Activated T-cell treated with anti-CD3 and anti-CD28 coated beads, Interleukin-2, amount 50 U/mL, for 72 hours (primary cell): ENCODE data around the gene PARG. TPM values are rescaled to one million over a fixed set of nuclear protein-coding genes. Genes with fewer than 3 reads are reported as not detected.
"Not testable (repeated sequence)": the region's sequence is repeated elsewhere in the genome, so short reads cannot be mapped to it uniquely, and the experiment has no call there.

Experiments
- ATAC-seq, 2 donors: fragments of 150-1000 bp; cut with Tn5 transposase; replicated peaks in 1 of 2; 2 replicates each; pipeline ENCODE4 v1.10.0; 2021; ENCODE audit warnings: moderate library complexity in 2 of 2, mild to moderate bottlenecking in 1 of 2
- DNase-seq, 2 donors: peaks; one replicate each; pipeline ENCODE4 v3.0.0; 2021 to 2022; ENCODE audit warnings: mixed read lengths in 1 of 2
- H3K27ac Mint-ChIP-seq: one replicate; pipeline ENCODE4 v1.8.0; 2022; ENCODE audit warnings: mild to moderate bottlenecking, moderate library complexity, mixed read lengths
- H3K27me3 Mint-ChIP-seq: one replicate; pipeline ENCODE4 v1.8.0; 2022; ENCODE audit warnings: low read depth, mixed read lengths
- H3K36me3 Mint-ChIP-seq, 2 donors: one replicate each; pipeline ENCODE4 v1.8.0; 2022; ENCODE audit warnings: mixed read lengths in 2 of 2, mild to moderate bottlenecking in 1 of 2; ENCODE audit not compliant: insufficient read depth in 2 of 2
- H3K4me1 Mint-ChIP-seq: one replicate; pipeline ENCODE4 v1.8.0; 2022; ENCODE audit warnings: low read depth, mixed read lengths
- H3K4me3 Mint-ChIP-seq, 2 donors: one replicate each; pipeline ENCODE4 v1.8.0; 2022; ENCODE audit warnings: mild to moderate bottlenecking in 2 of 2, mixed read lengths in 2 of 2, moderate library complexity in 2 of 2
- H3K9me3 Mint-ChIP-seq, 2 donors: one replicate each; pipeline ENCODE4 v1.8.0; 2022; ENCODE audit warnings: mixed read lengths in 2 of 2
- total RNA-seq, 2 donors: library from RNA; stranded (reverse); gene quantifications; one replicate each; pipeline ENCODE4 v1.2.3, GENCODE V29; 2022

Gene PARG
- total RNA-seq, 2 donors from 2014 or later, result 32.1 to 33.4 TPM

DNA sequence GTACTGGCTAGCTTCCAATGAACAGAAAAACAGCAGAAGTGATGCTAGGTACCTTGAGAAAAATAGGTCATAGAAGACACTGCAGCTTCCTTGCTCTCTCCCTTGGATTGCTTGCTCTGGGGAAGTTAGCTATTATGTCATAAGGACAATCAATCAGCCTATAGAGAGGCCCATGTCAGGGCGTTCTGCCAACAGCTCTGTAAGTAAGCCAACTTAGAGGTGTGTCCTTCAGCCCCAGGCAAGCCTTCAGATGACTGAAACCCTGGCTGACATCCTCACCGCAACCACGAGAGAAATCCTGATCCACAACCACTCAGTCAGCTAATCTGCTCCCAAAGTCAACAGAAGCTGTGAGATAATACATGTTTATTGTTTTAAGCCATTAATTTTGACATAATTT is 58.0 kb downstream of the PARG start:
- not testable (repeated sequence) for H3K27ac Mint-ChIP-seq, H3K36me3 Mint-ChIP-seq, H3K4me3 Mint-ChIP-seq, DNase-seq, H3K27me3 Mint-ChIP-seq, H3K4me1 Mint-ChIP-seq, ATAC-seq, H3K9me3 Mint-ChIP-seq

DNA sequence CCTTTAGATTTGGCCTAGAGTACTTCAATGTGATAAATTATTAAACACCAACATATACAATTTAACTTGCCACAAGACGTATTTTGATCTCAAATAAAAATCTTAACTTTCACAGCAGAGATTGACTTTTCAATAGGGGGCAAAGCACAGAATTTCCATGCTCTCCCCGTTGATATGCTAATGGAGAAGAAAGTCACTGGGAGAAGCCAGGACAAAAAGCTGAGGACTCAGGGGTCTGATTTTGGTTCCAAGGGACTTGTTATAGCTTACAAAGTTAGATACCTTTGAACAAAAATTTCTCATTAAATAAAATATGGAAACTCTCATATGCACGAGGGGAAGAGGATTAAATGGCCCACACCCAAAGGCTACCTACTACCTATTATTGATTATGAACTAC is 59.5 kb downstream of the PARG start:
- not testable (repeated sequence) for DNase-seq, H3K27me3 Mint-ChIP-seq, H3K4me1 Mint-ChIP-seq, H3K4me3 Mint-ChIP-seq, ATAC-seq, H3K36me3 Mint-ChIP-seq, H3K27ac Mint-ChIP-seq, H3K9me3 Mint-ChIP-seq

DNA sequence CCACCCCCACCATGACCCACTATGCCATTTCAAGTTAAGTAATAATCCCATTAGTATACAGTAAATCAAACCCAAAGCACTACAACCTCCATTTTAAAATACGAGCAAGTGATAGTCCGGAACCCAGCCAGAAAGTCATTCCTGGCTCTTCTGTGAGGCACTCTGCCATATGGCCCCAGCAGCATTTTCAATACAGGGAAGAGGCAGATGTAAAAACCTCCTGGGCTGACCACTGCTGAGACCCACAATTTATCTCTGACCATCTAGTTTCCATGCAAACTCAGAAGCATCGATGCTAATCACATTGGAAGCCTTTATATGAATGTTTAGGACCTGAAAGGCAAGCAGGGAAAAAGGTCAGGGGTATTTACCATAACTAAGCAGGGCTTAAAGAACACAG is 69.1 kb downstream of the PARG start:
- not testable (repeated sequence) for H3K27ac Mint-ChIP-seq, H3K4me3 Mint-ChIP-seq, H3K4me1 Mint-ChIP-seq, H3K9me3 Mint-ChIP-seq, H3K36me3 Mint-ChIP-seq, H3K27me3 Mint-ChIP-seq, ATAC-seq, DNase-seq

DNA sequence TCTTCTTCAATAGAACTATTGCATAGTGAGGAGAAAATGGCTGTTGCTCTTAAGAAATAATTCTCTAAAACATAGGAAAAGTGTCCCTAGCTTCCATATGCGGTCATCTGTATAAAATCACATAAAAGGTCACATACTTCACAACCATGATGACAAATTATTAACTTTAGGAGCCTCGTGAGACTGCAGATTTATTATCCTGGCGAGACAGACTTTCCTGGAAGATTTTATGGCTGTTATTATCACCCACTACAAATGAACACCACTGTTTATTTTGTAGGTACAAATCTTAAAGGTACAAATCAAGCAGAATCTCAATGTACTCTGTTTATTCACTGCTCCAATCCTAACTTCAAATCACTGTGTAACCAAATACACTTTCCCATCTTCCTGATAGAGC is 70.4 kb downstream of the PARG start:
- not testable (repeated sequence) for DNase-seq, H3K9me3 Mint-ChIP-seq, ATAC-seq, H3K4me3 Mint-ChIP-seq, H3K27me3 Mint-ChIP-seq, H3K36me3 Mint-ChIP-seq, H3K4me1 Mint-ChIP-seq, H3K27ac Mint-ChIP-seq

DNA sequence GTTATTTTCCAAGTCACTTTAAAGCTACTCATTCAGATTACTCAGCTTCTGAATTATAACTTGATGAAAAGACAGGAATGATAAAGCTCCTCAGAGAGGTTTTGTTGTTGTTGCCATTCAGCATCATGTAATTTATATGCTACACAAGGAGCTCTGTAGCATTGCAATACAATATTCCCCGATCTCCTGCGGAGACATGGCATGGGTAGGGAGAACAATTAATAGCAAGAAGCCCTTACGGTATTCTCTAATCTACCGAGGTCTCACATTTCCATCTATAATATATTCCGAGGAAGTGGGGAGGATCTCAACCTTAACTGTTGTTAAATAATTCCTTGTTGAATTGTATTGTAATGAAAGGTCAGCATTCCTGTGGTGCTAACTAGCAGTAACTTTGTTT is 81.9 kb downstream of the PARG start:
- H3K4me1 Mint-ChIP-seq, H3K9me3 Mint-ChIP-seq, H3K36me3 Mint-ChIP-seq, H3K4me3 Mint-ChIP-seq, H3K27ac Mint-ChIP-seq, DNase-seq, ATAC-seq, H3K27me3 Mint-ChIP-seq: not testable (repeated sequence)

DNA sequence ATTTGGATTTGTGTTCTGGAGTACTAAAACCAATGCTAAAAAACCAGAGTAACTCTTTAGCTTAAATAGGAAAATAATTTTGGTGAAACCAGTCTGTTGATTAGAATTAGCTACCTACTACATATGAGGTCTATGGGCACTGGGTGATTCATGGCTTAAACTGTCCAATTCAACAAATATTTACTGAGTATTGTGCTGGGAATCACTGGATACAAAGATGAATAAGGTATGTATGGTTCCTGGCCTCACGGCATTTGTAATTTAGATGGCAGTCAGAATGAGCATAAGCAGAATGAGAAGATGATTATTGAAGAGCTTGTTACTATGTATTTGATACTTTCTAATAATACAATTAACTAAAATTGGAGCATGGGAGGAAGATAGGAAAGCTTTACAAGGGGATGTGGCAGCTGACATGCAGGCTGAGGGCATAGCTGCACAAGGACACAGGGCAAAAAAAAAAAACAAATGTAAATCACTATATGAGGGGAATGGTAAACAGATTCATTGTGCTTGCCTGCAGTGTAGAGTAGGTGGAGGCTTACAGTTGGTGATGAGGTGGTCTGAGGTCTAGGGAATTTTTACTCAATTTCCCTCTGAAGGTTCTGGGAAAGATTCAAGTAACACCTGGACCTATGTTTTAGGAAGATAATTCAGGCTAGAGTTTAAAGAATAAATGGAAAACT is 83.0 kb downstream of the PARG start:
- ATAC-seq, H3K36me3 Mint-ChIP-seq, H3K27me3 Mint-ChIP-seq, H3K9me3 Mint-ChIP-seq, H3K27ac Mint-ChIP-seq, DNase-seq, H3K4me3 Mint-ChIP-seq, H3K4me1 Mint-ChIP-seq: not testable (repeated sequence)

DNA sequence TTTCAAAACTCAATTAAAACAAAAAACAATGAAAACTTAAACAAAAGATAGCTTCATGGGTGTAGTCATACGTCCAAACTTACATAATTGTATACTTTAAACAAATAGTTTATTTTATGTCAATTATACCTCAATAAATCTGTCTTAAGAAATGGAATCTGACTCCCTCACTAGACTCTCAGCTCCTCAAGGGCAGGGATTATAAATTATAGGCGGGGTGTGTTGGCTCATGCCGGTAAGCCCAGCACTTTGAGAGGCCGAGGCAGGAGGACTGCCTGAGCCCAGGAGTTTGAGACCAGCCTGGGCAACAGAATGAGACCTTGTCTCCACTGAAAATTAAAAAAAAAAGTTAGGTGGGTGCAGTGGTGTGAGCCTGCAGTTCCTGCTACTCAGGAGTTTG is 92.3 kb downstream of the PARG start:
- not testable (repeated sequence) for ATAC-seq, H3K4me1 Mint-ChIP-seq

DNA sequence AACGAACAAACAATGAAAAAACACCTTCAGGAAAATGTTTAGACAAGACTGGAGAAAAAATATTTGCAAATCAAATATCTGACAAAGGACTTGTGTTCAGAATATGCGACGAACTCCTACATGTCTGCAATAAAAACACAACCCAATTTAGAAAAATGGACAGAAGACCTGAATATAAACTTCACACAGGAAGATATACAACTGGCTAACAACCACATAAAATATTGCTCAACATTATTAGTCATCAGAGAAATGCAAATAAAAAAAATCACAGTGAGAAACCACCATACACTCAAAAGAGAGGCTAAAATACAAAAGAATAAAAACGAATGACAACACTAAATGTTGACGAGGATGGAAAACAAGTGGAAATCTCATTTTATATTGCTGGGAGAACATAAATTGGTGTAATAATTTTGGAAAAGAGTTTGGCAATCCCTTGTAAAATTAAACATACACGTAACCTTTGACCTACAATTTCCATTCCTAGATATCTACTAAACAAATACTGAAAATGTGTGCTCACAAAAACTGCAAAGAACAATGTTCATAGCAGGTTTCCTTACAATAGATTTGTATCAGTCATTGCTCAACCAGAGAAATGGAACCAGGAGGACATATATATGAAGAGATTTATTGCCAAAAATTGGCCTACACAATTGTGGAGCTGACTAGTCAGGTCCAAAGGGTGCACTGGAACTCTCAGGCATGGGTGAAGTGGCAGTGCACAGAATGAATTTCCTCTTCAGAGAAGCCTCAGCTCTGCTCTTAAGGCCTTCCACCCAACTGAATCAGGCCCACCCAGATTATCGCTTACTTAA is 96.8 kb downstream of the PARG start:
- no peaks in the 10 kb centered on the region for H3K9me3 Mint-ChIP-seq
- no peak overlapping the region for H3K27ac Mint-ChIP-seq
- no peaks in the 10 kb centered on the region for H3K27me3 Mint-ChIP-seq
- peaks cover 2 to 3% of the 10 kb centered on the region in 2 donors for H3K36me3 Mint-ChIP-seq
- H3K4me3 Mint-ChIP-seq, result no peak overlapping the region
- ATAC-seq, result no peak
- H3K4me1 Mint-ChIP-seq, result no peaks in the 10 kb centered on the region
- no peak for DNase-seq

More for the DNA sequence above, 92.3 kb downstream of the PARG start:
- H3K9me3 Mint-ChIP-seq, H3K36me3 Mint-ChIP-seq, H3K27me3 Mint-ChIP-seq, DNase-seq, H3K27ac Mint-ChIP-seq, H3K4me3 Mint-ChIP-seq: not testable (repeated sequence)

DNA sequence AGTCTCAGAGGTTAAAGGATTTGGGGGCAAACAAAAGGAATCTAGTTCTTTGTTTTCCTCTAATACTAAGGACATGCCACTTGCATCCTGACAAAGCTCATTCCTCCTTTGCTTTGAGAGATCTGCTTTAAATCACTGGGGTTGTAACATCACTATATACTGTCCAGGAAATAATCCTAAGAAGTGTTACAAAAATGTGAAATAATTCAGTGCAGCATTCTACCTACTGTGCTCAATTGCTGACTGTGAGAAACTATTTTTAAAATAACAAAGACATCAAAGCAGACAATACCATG is 99.5 kb downstream of the PARG start:
- H3K27ac Mint-ChIP-seq, result not testable (repeated sequence)

DNA sequence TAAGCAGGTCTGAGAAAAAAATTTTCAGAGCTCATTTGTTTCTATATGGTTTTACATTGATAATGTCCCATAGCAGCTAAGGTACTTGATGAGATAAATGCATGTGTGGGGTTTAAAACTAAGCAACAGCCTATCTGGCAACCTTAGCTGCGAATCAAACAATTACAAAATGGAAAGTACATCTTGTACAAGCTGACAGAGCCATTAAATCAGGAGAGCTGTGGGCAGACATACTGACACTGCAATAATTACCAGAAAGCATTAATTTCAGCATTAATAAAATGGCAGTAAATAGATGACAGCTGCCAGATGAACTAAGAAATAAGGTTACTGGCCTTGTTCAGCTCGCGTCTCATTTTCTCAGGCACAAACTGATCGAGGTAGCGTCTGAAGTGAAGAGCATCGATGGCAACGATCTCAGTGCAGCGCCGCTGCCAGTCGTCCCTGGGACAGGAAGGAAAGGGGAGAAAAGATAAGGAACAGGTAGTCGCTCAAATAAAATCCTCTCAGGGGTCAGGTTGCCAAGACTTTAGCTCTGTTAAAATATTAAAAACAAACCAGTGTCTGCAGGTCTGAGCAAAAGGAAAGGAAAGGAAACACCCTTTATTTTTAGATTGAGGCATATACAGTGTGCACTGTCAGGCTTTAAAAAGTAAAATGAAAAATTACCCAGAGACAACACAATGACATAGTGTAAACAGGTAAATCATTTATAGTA is 100.1 kb downstream of the PARG start:
- Mint-ChIP-seq H3K4me3 (no peak overlapping the region), H3K36me3 (peaks cover 2 to 8% of the 10 kb centered on the region in 2 donors), H3K27me3 (no peaks in the 10 kb centered on the region), H3K4me1 (no peaks in the 10 kb centered on the region), H3K9me3 (no peaks in the 10 kb centered on the region), H3K27ac (no peak overlapping the region)
- DNase-seq, result no peak
- ATAC-seq, result no peak

More for the DNA sequence above, 99.5 kb downstream of the PARG start:
- not testable (repeated sequence) for H3K4me1 Mint-ChIP-seq, H3K27me3 Mint-ChIP-seq, H3K9me3 Mint-ChIP-seq, H3K36me3 Mint-ChIP-seq, DNase-seq, H3K4me3 Mint-ChIP-seq, ATAC-seq

DNA sequence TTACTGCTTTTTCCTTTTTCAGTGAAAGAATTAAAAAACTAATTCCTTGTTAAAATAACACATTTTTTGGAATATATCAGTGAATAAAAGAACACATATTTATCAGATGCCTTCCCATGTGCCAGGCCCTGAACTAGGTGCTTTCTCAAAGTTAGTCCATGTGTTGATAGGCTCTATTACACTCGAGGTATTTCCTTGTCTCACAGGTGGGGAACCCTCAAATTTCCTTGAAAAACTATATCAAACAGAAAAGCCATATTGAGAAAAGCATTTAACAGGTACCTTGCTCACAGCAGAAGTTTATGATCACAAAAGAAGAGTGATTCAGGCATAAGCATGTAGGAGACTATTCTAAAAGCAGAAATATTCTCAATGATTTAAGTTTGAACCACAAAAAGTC is 104.1 kb downstream of the PARG start:
- Mint-ChIP-seq H3K9me3 (no peaks in the 10 kb centered on the region), H3K27ac (no peak overlapping the region), H3K27me3 (no peaks in the 10 kb centered on the region), H3K36me3 (peaks cover 0 to 6% of the 10 kb centered on the region in 2 donors), H3K4me3 (no peak overlapping the region), H3K4me1 (no peaks in the 10 kb centered on the region)
- DNase-seq, result no peak
- ATAC-seq, result no peak

DNA sequence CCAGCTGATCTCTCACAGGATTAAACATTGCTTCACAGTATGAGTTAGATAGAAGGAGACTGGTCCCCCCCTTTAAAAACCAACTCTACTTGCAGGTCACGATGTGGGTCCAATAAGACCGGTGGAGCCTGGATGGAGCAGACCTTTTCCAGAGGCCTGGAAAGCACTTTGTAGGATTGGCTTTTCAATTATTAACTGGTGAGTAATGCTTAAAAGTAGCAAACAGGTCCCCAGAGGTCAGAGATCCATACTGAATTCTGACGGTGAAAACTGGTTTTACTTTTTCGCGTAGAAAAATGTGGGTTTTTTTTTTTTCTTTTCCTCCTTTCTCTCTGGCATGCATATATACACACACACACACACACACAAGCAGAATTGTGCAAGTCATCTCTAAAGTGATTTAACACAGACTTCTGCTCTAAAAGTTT is 104.8 kb downstream of the PARG start:
- ATAC-seq (no peak), DNase-seq (no peak)
- Mint-ChIP-seq H3K27me3 (no peaks in the 10 kb centered on the region), H3K36me3 (peaks cover 0 to 6% of the 10 kb centered on the region in 2 donors), H3K4me1 (no peaks in the 10 kb centered on the region), H3K4me3 (no peak overlapping the region), H3K9me3 (no peaks in the 10 kb centered on the region), H3K27ac (no peak overlapping the region)

DNA sequence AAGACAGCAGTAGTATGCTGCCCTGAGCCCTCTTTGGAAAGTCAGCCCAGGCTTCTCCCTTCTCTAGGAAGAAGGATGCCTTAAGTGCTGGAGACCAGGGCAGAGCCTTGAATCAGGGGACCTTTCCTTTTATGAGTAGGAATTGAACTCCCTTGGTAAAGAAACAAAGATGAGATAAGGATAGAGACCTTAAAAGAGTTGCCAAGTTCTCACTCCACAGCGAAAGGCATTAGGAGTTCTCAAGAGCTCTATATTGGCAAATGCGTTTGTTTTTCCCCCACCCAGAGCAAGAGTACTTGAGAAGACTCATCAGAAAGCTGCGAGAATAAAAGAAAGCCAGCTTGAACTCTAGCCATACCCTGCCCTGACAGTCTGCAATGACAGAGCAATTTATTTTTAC is 106.9 kb downstream of the PARG start:
- peaks cover 0 to 6% of the 10 kb centered on the region in 2 donors for H3K36me3 Mint-ChIP-seq

More for the DNA sequence above, 106.9 kb downstream of the PARG start:
- no peak for DNase-seq
- Mint-ChIP-seq H3K4me3 (no peak overlapping the region), H3K27me3 (no peaks in the 10 kb centered on the region), H3K9me3 (no peaks in the 10 kb centered on the region), H3K4me1 (no peaks in the 10 kb centered on the region), H3K27ac (no peak overlapping the region)
- ATAC-seq, result no peak
